ENCODE results near the gene HOXB8.

Gene HOXB8

GRCh38 chr17:48642843-48643696 lies 28.0 kb upstream of the HOXB8 start:
- peaks cover 18% of the 10 kb centered on the region for H3K4me1 ChIP-seq (ENCODE audit: control insufficient read depth, insufficient read depth, low read depth, low read length)
- no peak overlapping the region for H3K9ac ChIP-seq (ENCODE audit: low read length)
- no peak overlapping the region for H2AFZ ChIP-seq (ENCODE audit: low read depth, low read length)
- H3K4ac ChIP-seq (ENCODE audit: low read depth in 1 of 2, low read length in 2 of 2): peak overlapping the region; percentile 62 to 89
- 33% methylated on average over 16 of the region's 23 CpGs for WGBS
- no peak overlapping the region for H2AK5ac ChIP-seq (ENCODE audit: low read length, severe bottlenecking)
- no peak overlapping the region for H2BK5ac ChIP-seq (ENCODE audit: low read depth, low read length, poor library complexity, severe bottlenecking)
- no peaks in the 10 kb centered on the region for H3K36me3 ChIP-seq (ENCODE audit: control insufficient read depth in 1 of 2, insufficient read depth in 2 of 2, low read depth in 1 of 2, low read length in 2 of 2)
- H3K79me1 ChIP-seq (replicated peaks; ENCODE audit: low read length, poor library complexity, severe bottlenecking): no peaks in the 10 kb centered on the region
- peak overlapping the region; percentile 79 for H2BK120ac ChIP-seq (ENCODE audit: low read depth, low read length)
- H4K91ac ChIP-seq (ENCODE audit: low read length): peak overlapping the region; percentile 96
- peak overlapping the region; percentile 59 for H4K8ac ChIP-seq (ENCODE audit: low read length)
- H3K4me2 ChIP-seq (ENCODE audit: low read length, poor library complexity, severe bottlenecking): no peak overlapping the region
- H3K18ac ChIP-seq (ENCODE audit: low read depth in 1 of 2, low read length in 2 of 2): peak overlapping the region; percentile 60 to 89
- H3K9me3 ChIP-seq (ENCODE audit: control insufficient read depth, low read length): no peaks in the 10 kb centered on the region
- H2BK12ac ChIP-seq (ENCODE audit: low read length in 2 of 2): peak overlapping the region; percentile 21 to 39
- H3K27me3 ChIP-seq (ENCODE audit: control insufficient read depth in 1 of 2, insufficient read depth in 1 of 2, low read length in 2 of 2): peaks cover 98 to 100% of the 10 kb centered on the region in 2 experiments
- peak overlapping the region; percentile 80 for H2BK15ac ChIP-seq (ENCODE audit: low read depth, poor library complexity, severe bottlenecking)
- H3K27ac ChIP-seq (ENCODE audit: low read length, poor library complexity, severe bottlenecking): no peak overlapping the region
- peak overlapping the region in 1 of 2 experiments; percentile 85 for H3K14ac ChIP-seq (ENCODE audit: low read length in 2 of 2)
- no peak overlapping the region for H3K4me3 ChIP-seq (ENCODE audit: insufficient read depth in 1 of 2, low read depth in 1 of 2, low read length in 2 of 2)
- DNase-seq: no peak
- H3K23ac ChIP-seq (ENCODE audit: low read length in 2 of 2): peak overlapping the region in 1 of 2 experiments; percentile 21

- peak overlapping the region; percentile 21 to 76 for H3K23ac ChIP-seq (ENCODE audit: low read length in 2 of 2)
- H3K27me3 ChIP-seq (ENCODE audit: control insufficient read depth in 1 of 2, insufficient read depth in 1 of 2, low read length in 2 of 2): peaks cover 98 to 99% of the 10 kb centered on the region in 2 experiments
- H3K27ac ChIP-seq (ENCODE audit: low read length, poor library complexity, severe bottlenecking): no peak overlapping the region
- peak overlapping the region; percentile 88 for H2BK120ac ChIP-seq (ENCODE audit: low read depth, low read length)
- H3K36me3 ChIP-seq (ENCODE audit: control insufficient read depth in 1 of 2, insufficient read depth in 2 of 2, low read depth in 1 of 2, low read length in 2 of 2): no peaks in the 10 kb centered on the region
- peak overlapping the region; percentile 59 for H4K8ac ChIP-seq (ENCODE audit: low read length)
- H3K9me3 ChIP-seq (ENCODE audit: control insufficient read depth, low read length): no peaks in the 10 kb centered on the region
- no peak overlapping the region for H3K4me3 ChIP-seq (ENCODE audit: insufficient read depth in 1 of 2, low read depth in 1 of 2, low read length in 2 of 2)
- H2BK12ac ChIP-seq (ENCODE audit: low read length in 2 of 2): peak overlapping the region in 1 of 2 experiments; percentile 83
- no peak overlapping the region for H3K4me2 ChIP-seq (ENCODE audit: low read length, poor library complexity, severe bottlenecking)
- H3K14ac ChIP-seq (ENCODE audit: low read length in 2 of 2): peak overlapping the region in 1 of 2 experiments; percentile 96
- H2AK5ac ChIP-seq (ENCODE audit: low read length, severe bottlenecking): no peak overlapping the region
- H2BK15ac ChIP-seq (ENCODE audit: low read depth, poor library complexity, severe bottlenecking): peak overlapping the region; percentile 80
- H3K18ac ChIP-seq (ENCODE audit: low read depth in 1 of 2, low read length in 2 of 2): peak overlapping the region; percentile 7 to 89
- peak; percentile 76 for DNase-seq
- peak overlapping the region; percentile 96 for H4K91ac ChIP-seq (ENCODE audit: low read length)
- H3K4me1 ChIP-seq (ENCODE audit: control insufficient read depth, insufficient read depth, low read depth, low read length): peaks cover 15% of the 10 kb centered on the region
- WGBS: 9% methylated on average over 53 of the region's 58 CpGs
- peak overlapping the region; percentile 37 for H2AFZ ChIP-seq (ENCODE audit: low read depth, low read length)
- no peaks in the 10 kb centered on the region for H3K79me1 ChIP-seq (replicated peaks; ENCODE audit: low read length, poor library complexity, severe bottlenecking)
- no peak overlapping the region for H2BK5ac ChIP-seq (ENCODE audit: low read depth, low read length, poor library complexity, severe bottlenecking)
- no peak overlapping the region for H3K9ac ChIP-seq (ENCODE audit: low read length)
- peak overlapping the region; percentile 85 to 91 for H3K4ac ChIP-seq (ENCODE audit: low read depth in 1 of 2, low read length in 2 of 2)
Measured at GRCh38 chr17:48642059-48642842, 27.2 kb upstream of the HOXB8 start.

GRCh38 chr17:48641541-48642058 lies 26.5 kb upstream of the HOXB8 start:
- Histone ChIP-seq H3K9me3 (ENCODE audit: control insufficient read depth, low read length) (no peaks in the 10 kb centered on the region), H3K9ac (ENCODE audit: low read length) (no peak overlapping the region), H3K4me2 (ENCODE audit: low read length, poor library complexity, severe bottlenecking) (no peak overlapping the region), H3K18ac (ENCODE audit: low read depth in 1 of 2, low read length in 2 of 2) (peak overlapping the region; percentile 7 to 89), H4K8ac (ENCODE audit: low read length) (peak overlapping the region; percentile 59), H3K23ac (ENCODE audit: low read length in 2 of 2) (peak overlapping the region in 1 of 2 experiments; percentile 76), H2AK5ac (ENCODE audit: low read length, severe bottlenecking) (no peak overlapping the region), H4K91ac (ENCODE audit: low read length) (peak overlapping the region; percentile 78), H3K4ac (ENCODE audit: low read depth in 1 of 2, low read length in 2 of 2) (peak overlapping the region; percentile 46 to 85), H3K4me3 (ENCODE audit: insufficient read depth in 1 of 2, low read depth in 1 of 2, low read length in 2 of 2) (no peak overlapping the region), H3K27me3 (ENCODE audit: control insufficient read depth in 1 of 2, insufficient read depth in 1 of 2, low read length in 2 of 2) (peaks cover 99 to 100% of the 10 kb centered on the region in 2 experiments), H3K36me3 (ENCODE audit: control insufficient read depth in 1 of 2, insufficient read depth in 2 of 2, low read depth in 1 of 2, low read length in 2 of 2) (no peaks in the 10 kb centered on the region), H3K79me1 (replicated peaks; ENCODE audit: low read length, poor library complexity, severe bottlenecking) (no peaks in the 10 kb centered on the region), H2AFZ (ENCODE audit: low read depth, low read length) (no peak overlapping the region), H2BK12ac (ENCODE audit: low read length in 2 of 2) (peak overlapping the region in 1 of 2 experiments; percentile 83), H3K14ac (ENCODE audit: low read length in 2 of 2) (peak overlapping the region in 1 of 2 experiments; percentile 96), H2BK120ac (ENCODE audit: low read depth, low read length) (peak overlapping the region; percentile 42), H3K27ac (ENCODE audit: low read length, poor library complexity, severe bottlenecking) (no peak overlapping the region), H3K4me1 (ENCODE audit: control insufficient read depth, insufficient read depth, low read depth, low read length) (peaks cover 11% of the 10 kb centered on the region), H2BK15ac (ENCODE audit: low read depth, poor library complexity, severe bottlenecking) (no peak overlapping the region), H2BK5ac (ENCODE audit: low read depth, low read length, poor library complexity, severe bottlenecking) (no peak overlapping the region)
- DNase-seq: no peak
- WGBS: 42% methylated on average over 19 of the region's 29 CpGs

- Histone ChIP-seq H3K9me3 (ENCODE audit: control insufficient read depth, low read length) (no peaks in the 10 kb centered on the region), H3K36me3 (ENCODE audit: control insufficient read depth in 1 of 2, insufficient read depth in 2 of 2, low read depth in 1 of 2, low read length in 2 of 2) (no peaks in the 10 kb centered on the region), H2BK5ac (ENCODE audit: low read depth, low read length, poor library complexity, severe bottlenecking) (no peak overlapping the region), H3K23ac (ENCODE audit: low read length in 2 of 2) (no peak overlapping the region), H2BK15ac (ENCODE audit: low read depth, poor library complexity, severe bottlenecking) (no peak overlapping the region), H3K18ac (ENCODE audit: low read depth in 1 of 2, low read length in 2 of 2) (no peak overlapping the region), H3K27me3 (ENCODE audit: control insufficient read depth in 1 of 2, insufficient read depth in 1 of 2, low read length in 2 of 2) (peaks cover 99 to 100% of the 10 kb centered on the region in 2 experiments), H4K8ac (ENCODE audit: low read length) (no peak overlapping the region), H4K91ac (ENCODE audit: low read length) (no peak overlapping the region), H3K9ac (ENCODE audit: low read length) (no peak overlapping the region), H3K4me1 (ENCODE audit: control insufficient read depth, insufficient read depth, low read depth, low read length) (peaks cover 4% of the 10 kb centered on the region), H2AFZ (ENCODE audit: low read depth, low read length) (no peak overlapping the region), H3K27ac (ENCODE audit: low read length, poor library complexity, severe bottlenecking) (no peak overlapping the region), H2BK120ac (ENCODE audit: low read depth, low read length) (no peak overlapping the region), H3K4ac (ENCODE audit: low read depth in 1 of 2, low read length in 2 of 2) (no peak overlapping the region), H3K14ac (ENCODE audit: low read length in 2 of 2) (no peak overlapping the region), H2AK5ac (ENCODE audit: low read length, severe bottlenecking) (no peak overlapping the region), H3K79me1 (replicated peaks; ENCODE audit: low read length, poor library complexity, severe bottlenecking) (no peaks in the 10 kb centered on the region), H2BK12ac (ENCODE audit: low read length in 2 of 2) (no peak overlapping the region), H3K4me3 (ENCODE audit: insufficient read depth in 1 of 2, low read depth in 1 of 2, low read length in 2 of 2) (no peak overlapping the region), H3K4me2 (ENCODE audit: low read length, poor library complexity, severe bottlenecking) (no peak overlapping the region)
- DNase-seq: no peak
- WGBS: no CpG with 5 or more reads among the region's 1 CpG
Measured at GRCh38 chr17:48640858-48641180, 25.7 kb upstream of the HOXB8 start.

Data from mesenchymal stem cell (in vitro differentiated cells and primary cell).